ENCODE measurements around the gene IL18. TPM values are rescaled to one million over a fixed set of nuclear protein-coding genes. Genes with fewer than 3 reads are reported as not detected.

IL18 gene
- total and polyA plus RNA-seq, 2 experiments from 2014 or later, result 0.28 to 1.7 TPM

GRCh38 chr11:112178936-112179335 is 15.0 kb upstream of the IL18 start (continued):
- TF ChIP-seq, protein P1, sequence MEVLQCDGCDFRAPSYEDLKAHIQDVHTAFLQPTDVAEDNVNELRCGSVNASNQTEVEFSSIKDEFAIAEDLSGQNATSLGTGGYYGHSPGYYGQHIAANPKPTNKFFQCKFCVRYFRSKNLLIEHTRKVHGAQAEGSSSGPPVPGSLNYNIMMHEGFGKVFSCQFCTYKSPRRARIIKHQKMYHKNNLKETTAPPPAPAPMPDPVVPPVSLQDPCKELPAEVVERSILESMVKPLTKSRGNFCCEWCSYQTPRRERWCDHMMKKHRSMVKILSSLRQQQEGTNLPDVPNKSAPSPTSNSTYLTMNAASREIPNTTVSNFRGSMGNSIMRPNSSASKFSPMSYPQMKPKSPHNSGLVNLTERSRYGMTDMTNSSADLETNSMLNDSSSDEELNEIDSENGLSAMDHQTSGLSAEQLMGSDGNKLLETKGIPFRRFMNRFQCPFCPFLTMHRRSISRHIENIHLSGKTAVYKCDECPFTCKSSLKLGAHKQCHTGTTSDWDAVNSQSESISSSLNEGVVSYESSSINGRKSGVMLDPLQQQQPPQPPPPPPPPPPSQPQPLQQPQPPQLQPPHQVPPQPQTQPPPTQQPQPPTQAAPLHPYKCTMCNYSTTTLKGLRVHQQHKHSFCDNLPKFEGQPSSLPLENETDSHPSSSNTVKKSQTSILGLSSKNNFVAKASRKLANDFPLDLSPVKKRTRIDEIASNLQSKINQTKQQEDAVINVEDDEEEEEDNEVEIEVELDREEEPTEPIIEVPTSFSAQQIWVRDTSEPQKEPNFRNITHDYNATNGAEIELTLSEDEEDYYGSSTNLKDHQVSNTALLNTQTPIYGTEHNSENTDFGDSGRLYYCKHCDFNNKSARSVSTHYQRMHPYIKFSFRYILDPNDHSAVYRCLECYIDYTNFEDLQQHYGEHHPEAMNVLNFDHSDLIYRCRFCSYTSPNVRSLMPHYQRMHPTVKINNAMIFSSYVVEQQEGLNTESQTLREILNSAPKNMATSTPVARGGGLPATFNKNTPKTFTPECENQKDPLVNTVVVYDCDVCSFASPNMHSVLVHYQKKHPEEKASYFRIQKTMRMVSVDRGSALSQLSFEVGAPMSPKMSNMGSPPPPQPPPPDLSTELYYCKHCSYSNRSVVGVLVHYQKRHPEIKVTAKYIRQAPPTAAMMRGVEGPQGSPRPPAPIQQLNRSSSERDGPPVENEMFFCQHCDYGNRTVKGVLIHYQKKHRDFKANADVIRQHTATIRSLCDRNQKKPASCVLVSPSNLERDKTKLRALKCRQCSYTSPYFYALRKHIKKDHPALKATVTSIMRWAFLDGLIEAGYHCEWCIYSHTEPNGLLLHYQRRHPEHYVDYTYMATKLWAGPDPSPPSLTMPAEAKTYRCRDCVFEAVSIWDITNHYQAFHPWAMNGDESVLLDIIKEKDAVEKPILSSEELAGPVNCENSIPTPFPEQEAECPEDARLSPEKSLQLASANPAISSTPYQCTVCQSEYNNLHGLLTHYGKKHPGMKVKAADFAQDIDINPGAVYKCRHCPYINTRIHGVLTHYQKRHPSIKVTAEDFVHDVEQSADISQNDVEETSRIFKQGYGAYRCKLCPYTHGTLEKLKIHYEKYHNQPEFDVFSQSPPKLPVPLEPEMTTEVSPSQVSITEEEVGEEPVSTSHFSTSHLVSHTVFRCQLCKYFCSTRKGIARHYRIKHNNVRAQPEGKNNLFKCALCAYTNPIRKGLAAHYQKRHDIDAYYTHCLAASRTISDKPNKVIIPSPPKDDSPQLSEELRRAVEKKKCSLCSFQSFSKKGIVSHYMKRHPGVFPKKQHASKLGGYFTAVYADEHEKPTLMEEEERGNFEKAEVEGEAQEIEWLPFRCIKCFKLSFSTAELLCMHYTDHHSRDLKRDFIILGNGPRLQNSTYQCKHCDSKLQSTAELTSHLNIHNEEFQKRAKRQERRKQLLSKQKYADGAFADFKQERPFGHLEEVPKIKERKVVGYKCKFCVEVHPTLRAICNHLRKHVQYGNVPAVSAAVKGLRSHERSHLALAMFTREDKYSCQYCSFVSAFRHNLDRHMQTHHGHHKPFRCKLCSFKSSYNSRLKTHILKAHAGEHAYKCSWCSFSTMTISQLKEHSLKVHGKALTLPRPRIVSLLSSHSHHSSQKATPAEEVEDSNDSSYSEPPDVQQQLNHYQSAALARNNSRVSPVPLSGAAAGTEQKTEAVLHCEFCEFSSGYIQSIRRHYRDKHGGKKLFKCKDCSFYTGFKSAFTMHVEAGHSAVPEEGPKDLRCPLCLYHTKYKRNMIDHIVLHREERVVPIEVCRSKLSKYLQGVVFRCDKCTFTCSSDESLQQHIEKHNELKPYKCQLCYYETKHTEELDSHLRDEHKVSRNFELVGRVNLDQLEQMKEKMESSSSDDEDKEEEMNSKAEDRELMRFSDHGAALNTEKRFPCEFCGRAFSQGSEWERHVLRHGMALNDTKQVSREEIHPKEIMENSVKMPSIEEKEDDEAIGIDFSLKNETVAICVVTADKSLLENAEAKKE (CRISPR knock-in tag; IDR thresholded peaks at IDR 0.05), result no peak
- TF ChIP-seq CREB1 (CRISPR knock-in tag; IDR thresholded peaks at IDR 0.05; ENCODE audit: low read depth) (no peak), EZH2phosphoT487 (IDR thresholded peaks at IDR 0.05; ENCODE audit: unreplicated experiment) (no peak), NANOG (IDR thresholded peaks at IDR 0.05; ENCODE audit: borderline replicate concordance) (no peak), EZH2 (IDR thresholded peaks at IDR 0.05; ENCODE audit: low read depth, unreplicated experiment) (no peak), ZNF114 (CRISPR knock-in tag; IDR thresholded peaks at IDR 0.05) (no peak)

- no peaks in the 10 kb centered on the region for H3K27me3 ChIP-seq (ENCODE audit: insufficient read depth)
- H3K4me1 Mint-ChIP-seq, result no peaks in the 10 kb centered on the region; the same call in 2 of the 3 replicates
- ATAC-seq (no peak), DNase-seq (ENCODE audit: low spot score) (no peak)
- H3K27ac Mint-ChIP-seq, result no peak overlapping the region
- no peaks in the 10 kb centered on the region for H3K79me2 ChIP-seq (replicated peaks; ENCODE audit: insufficient read depth)
- no peak overlapping the region for H2AFZ ChIP-seq
- no peaks in the 10 kb centered on the region; the same call in 2 of the 3 replicates for H3K36me3 Mint-ChIP-seq (ENCODE audit: low read depth)
- H3K27ac ChIP-seq (ENCODE audit: low read depth), result no peak overlapping the region
- H3K4me2 ChIP-seq, result no peak overlapping the region
- H3K9me3 Mint-ChIP-seq, result no peaks in the 10 kb centered on the region
- no peaks in the 10 kb centered on the region for H3K9me2 ChIP-seq (ENCODE audit: insufficient read depth)
- H3K4me3 ChIP-seq, result no peak overlapping the region
- H3K4me1 ChIP-seq (ENCODE audit: insufficient read depth), result no peaks in the 10 kb centered on the region; the same call in 1 of the 2 replicates
- H3F3A ChIP-seq (replicated peaks; ENCODE audit: low read depth), result no peaks in the 10 kb centered on the region
- H3K4me3 Mint-ChIP-seq, result no peak overlapping the region
- H3K36me3 ChIP-seq (ENCODE audit: insufficient read depth), result no peaks in the 10 kb centered on the region
- H3K27me3 Mint-ChIP-seq (ENCODE audit: insufficient read depth, low read depth, poor library complexity), result peaks cover 4% of the 10 kb centered on the region
- no peaks in the 10 kb centered on the region for H4K20me1 ChIP-seq (replicated peaks; ENCODE audit: insufficient read depth)
- TF ChIP-seq ZNF331 (CRISPR knock-in tag; IDR thresholded peaks at IDR 0.05; ENCODE audit: low read depth), result no peak
- TF ChIP-seq, protein P2, sequence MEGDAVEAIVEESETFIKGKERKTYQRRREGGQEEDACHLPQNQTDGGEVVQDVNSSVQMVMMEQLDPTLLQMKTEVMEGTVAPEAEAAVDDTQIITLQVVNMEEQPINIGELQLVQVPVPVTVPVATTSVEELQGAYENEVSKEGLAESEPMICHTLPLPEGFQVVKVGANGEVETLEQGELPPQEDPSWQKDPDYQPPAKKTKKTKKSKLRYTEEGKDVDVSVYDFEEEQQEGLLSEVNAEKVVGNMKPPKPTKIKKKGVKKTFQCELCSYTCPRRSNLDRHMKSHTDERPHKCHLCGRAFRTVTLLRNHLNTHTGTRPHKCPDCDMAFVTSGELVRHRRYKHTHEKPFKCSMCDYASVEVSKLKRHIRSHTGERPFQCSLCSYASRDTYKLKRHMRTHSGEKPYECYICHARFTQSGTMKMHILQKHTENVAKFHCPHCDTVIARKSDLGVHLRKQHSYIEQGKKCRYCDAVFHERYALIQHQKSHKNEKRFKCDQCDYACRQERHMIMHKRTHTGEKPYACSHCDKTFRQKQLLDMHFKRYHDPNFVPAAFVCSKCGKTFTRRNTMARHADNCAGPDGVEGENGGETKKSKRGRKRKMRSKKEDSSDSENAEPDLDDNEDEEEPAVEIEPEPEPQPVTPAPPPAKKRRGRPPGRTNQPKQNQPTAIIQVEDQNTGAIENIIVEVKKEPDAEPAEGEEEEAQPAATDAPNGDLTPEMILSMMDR (conservative IDR thresholded peaks at IDR 0.05; ENCODE audit: low read depth in 2 of 2), result no peak
- TF ChIP-seq EZH2 (IDR thresholded peaks at IDR 0.05; ENCODE audit: low read depth, unreplicated experiment), result no peak
- TF ChIP-seq CREB1 (CRISPR knock-in tag; IDR thresholded peaks at IDR 0.05; ENCODE audit: low read depth), result no peak
- no peak for TF ChIP-seq ZNF114 (CRISPR knock-in tag; IDR thresholded peaks at IDR 0.05)
- TF ChIP-seq POLR2AphosphoS5 (IDR thresholded peaks at IDR 0.05; ENCODE audit: low read depth), result no peak
- TF ChIP-seq STAT1 (IDR thresholded peaks at IDR 0.05; ENCODE audit: unreplicated experiment), result no peak
Measured at GRCh38 chr11:112178428-112178827, 14.5 kb upstream of the IL18 start.

All from GM23338 (cell line).